GM21423 (cell line): ENCODE measurements around the gene GRID2.
"Not testable (repeated sequence)": the region's sequence is repeated elsewhere in the genome, so short reads cannot be mapped to it uniquely, and the experiment has no call there.

Source experiments
- ATAC-seq: cut with Tn5 transposase; IDR thresholded peaks from one replicate; pipeline ENCODE4 v1.9.1; 2021; ENCODE audit warnings: mild to moderate bottlenecking, moderate library complexity; ENCODE audit not compliant: unreplicated experiment

The GRID2 gene

GRCh38 chr4:93289831-93290230 is 986.1 kb downstream of the GRID2 start:
- ATAC-seq, result no peak

DNA sequence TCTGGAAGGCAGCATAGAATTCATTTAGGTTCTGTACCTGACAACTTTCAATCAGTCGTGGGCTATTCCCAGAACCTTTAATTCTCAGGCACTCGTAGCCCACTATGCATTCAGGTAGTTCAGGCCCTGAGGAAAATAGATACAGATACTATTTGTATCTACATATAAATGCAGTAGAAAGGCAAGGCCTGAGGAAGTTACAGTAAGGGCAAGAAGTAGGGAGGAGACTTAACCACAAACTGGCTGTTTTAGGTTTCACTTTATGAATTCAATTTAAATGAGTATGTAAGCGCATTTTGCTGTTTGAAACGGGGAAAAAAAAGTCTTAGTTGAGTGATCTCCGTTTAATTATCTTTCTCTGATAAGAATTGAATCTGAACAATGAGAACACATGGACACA is 995.4 kb downstream of the GRID2 start:
- peak; percentile 55 for ATAC-seq

DNA sequence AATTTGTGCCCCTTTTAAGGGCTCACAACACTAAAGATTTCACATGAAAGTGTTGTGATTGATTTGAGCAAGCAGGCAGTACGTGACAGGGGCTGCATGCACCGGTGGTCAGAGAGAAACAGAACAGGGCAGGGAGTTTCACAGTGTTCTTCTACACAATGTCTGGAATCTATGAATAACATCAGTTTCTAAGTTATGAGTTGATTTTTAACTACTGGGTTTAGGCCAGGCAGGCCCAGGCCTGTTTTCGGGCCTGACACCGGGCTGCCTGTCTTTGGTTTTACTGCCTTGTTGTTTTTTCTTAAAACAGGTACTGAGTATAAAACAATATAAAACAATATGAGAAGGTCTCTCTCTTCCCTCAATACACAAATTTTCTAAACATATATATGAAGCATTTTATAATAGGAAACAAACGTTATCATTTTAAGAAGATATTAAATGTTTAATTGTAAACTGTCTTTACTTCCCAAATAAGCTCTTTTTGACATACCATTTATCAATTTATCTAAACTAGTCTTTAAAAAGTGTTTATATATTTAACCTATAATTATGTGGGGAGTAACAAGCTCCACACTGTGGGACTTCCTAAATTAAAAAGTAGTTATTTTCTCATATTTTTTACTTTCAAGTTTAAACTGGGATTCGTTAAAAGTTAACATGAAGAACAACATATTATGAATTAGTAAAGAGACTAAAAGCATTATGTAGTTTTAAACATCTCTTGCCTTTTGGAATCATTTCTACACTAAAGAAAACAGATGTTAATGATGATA is 997.2 kb downstream of the GRID2 start:
- not testable (repeated sequence) for ATAC-seq

DNA sequence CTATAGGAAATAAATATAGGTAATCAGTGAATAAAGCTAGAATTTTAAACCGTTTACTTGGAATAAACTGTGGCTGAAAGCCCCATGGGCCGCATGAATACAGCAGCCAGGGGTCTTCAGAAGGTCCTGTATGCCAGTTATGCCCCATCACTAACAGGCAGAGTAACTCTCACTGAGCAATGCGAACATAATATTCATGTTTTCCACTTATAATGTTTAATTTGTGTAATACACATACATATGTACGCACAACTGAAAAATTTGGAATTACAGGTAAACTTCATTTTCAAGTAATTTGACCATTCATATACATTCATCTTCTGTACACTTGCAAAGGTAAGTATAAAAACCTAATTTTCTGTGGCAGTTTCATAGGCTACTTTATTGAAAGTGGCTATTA is 998.5 kb downstream of the GRID2 start:
- no peak for ATAC-seq

DNA sequence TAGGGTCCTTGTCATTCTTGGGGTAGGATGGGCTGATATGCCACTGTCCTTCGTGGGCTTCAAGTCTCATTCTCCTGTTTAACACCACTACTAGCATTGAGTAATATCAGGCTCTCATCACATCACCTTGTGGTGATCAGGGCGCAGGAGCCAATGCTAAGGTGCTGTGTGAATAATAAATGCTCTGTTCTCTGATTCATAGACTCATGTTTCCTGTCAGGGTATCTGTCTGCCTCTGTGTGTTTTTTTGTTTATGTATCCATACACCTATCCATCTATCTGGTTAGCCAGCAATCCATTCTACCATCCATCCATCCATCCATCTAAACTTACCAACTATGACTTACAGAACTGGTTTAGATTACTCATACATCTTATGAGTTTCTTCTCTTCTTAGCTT is 999.7 kb downstream of the GRID2 start:
- ATAC-seq, result no peak

GRCh38 chr4:93312299-93312698 is 1008.5 kb downstream of the GRID2 start:
- ATAC-seq, result no peak

DNA sequence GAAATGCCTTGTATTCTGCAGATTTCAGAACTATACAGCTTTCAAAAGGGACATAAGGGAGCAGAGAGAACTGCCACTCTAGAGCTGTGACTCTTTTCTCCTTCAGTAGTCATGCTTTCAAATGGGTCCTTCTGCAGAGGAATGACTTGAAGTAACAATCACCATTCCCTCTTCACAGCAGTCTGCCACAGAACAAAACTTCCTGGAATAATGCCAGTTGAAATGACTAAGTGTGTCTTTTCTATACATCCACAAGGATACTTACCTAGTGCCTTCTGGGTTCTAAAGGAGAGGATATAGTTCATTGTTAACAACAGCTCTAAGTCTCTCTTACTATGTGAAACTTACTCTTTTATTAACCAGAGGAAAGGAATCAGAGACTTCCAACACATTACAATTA is 1009.4 kb downstream of the GRID2 start:
- ATAC-seq, result no peak

- no peak for ATAC-seq
These were observed 1013.3 kb downstream of the GRID2 start for GRCh38 chr4:93317057-93317456.

- ATAC-seq, result no peak
These were observed 1013.8 kb downstream of the GRID2 start for GRCh38 chr4:93317561-93317960.

- no peak for ATAC-seq
These were observed 1015.3 kb downstream of the GRID2 start for GRCh38 chr4:93319041-93319440.

DNA sequence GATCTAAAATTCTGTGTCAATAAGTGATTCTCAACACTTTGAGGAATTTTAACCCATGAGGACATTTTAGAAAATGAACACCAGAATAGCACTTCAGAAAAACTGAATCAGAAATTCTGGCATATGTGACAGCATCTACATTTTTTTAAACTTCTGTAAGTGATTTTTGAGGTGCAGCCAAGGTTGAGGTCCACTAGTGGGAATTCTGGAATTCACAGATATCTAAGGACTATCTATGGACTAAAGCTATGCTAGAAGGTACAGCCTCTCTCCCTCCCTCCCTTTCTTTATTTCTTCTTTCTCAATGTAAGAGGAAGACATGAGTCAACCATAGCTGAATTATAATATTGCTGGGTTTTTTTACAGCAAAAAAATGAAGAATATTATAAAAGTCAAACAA is 1016.6 kb downstream of the GRID2 start:
- no peak for ATAC-seq

DNA sequence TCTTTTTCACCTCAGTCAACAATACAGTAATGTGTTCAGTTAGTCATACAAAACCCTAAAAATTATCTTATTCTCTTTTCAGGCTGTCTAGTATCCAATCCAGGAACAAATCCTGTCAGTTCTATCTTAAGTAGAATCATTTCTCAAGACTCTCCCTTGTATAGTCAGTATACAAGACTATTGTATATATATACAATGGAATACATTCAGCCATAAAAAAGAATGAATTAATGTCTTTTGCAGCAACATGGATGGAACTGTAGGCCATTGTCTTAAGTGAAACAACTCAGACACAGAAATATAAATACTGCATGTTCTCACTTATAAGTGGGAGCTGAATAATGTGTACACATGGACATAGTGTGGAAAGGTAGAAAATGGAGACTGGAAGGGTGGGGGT is 1023.6 kb downstream of the GRID2 start:
- ATAC-seq, result no peak

- peak; percentile 75 for ATAC-seq
These were observed 1030.2 kb downstream of the GRID2 start for GRCh38 chr4:93334003-93334402.

- ATAC-seq, result no peak
These were observed 1033.4 kb downstream of the GRID2 start for GRCh38 chr4:93337196-93337595.

DNA sequence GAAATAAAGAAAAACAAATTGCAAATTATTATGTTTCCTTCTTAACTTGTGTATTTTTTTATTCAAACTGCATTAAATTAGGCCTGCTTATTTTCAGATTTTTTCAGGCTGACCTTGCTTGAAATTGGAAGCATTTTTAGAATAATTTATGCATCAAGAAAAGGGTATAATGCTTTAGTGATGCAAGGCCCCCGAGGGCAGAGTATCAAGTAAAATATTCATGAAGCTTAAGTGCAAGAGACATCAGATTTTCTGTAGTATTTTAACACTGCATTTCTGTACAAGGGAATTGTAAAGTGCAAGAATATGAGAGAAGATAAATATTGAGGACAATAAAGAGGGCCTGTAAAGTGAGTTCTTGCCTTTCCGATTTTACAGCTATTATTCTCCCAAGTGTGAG is 1039.0 kb downstream of the GRID2 start:
- ATAC-seq, result no peak

- ATAC-seq, result no peak
These were observed 1043.1 kb downstream of the GRID2 start for GRCh38 chr4:93346840-93347239.

DNA sequence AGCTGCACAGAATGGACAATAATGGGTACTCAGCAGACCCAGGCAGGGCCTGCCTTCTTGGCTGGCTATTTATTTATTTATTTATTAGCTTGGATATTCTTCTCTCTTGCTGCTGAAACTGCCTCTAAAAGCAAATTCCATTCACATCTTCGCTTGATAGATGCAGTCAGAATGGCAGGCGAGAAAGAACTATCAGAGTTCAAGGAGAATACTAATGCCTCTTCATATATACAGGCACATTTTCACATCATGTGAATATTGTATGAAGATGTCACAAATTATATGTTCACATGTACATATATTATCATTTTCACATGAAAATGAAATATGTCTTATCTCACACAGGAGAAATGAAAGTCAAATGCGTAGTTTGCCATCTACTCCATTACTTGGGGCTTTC is 1045.1 kb downstream of the GRID2 start:
- ATAC-seq, result no peak

- ATAC-seq, result no peak
These were observed 1048.1 kb downstream of the GRID2 start for GRCh38 chr4:93351846-93352245.

- ATAC-seq, result no peak
These were observed 1051.6 kb downstream of the GRID2 start for GRCh38 chr4:93355411-93355810.

DNA sequence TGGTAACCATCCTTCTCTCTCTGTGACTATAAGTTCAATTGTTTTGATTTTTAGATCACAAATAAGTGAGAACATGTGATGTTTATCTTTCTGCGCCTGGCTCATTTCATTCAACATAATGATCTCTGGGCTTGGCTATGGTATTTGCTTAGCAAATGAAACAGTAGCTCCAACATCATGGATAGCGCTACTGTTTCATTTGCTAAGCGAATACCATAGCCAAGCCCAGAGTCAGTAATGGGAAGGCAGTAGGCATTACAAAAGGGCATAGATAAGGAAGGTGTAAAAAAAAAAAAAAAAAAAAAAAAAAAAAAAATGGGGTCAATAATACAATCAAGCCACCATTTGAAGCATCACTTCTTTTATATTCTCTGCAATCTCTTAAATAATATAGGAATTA is 1055.8 kb downstream of the GRID2 start:
- ATAC-seq, result no peak

DNA sequence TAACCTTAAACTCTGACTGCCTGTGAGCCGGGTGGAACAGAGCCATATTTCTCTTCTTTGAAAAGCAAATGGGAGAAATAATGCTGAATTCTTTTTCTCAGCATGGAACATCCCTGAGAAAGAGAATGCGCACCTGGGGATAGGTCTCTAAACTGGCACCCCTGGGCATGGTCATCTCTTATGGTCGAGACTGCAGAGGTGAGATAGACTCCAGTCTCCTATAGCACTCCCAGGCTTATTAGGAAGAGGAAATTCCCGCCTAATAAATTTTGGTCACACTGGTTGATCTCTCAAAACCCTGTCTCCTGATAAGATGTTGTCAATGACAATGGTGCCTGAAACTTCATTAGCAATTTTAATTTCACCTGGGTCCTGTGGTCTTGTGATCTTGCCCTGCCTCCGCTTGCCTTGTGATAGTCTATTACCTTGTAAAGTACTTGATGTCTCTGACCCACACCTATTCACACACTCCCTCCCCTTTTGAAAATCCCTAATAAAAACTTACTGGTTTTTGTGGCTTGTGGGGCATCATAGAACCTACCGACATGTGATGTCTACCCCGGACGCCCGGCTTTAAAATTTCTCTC is 1062.5 kb downstream of the GRID2 start:
- ATAC-seq, result not testable (repeated sequence)

GRCh38 chr4:93368968-93369367 is 1065.2 kb downstream of the GRID2 start:
- ATAC-seq, result no peak

GRCh38 chr4:93370256-93370655 is 1066.5 kb downstream of the GRID2 start:
- ATAC-seq, result no peak
